Omental fat pad (tissue), 4 donors: Measurements from ENCODE around the gene SOX2. TPM values are rescaled to one million over a fixed set of nuclear protein-coding genes. Genes with fewer than 3 reads are reported as not detected.
"Not testable (repeated sequence)": the region's sequence is repeated elsewhere in the genome, so short reads cannot be mapped to it uniquely, and the experiment has no call there.

ENCODE experiments used
- ATAC-seq: fragments of 150-250 bp; one replicate; pipeline ENCODE4 v1.9.1; 2016; ENCODE audit warnings: mild to moderate bottlenecking, moderate library complexity; ENCODE audit not compliant: low FRiP score
- DNase-seq: peaks from one replicate; pipeline ENCODE4 v3.0.0-alpha.2; 2019; ENCODE audit warnings: low spot score
- small RNA-seq: library from RNA; depleted of rRNA; stranded (forward); fragments of <200 nt; gene quantifications from one replicate; pipeline ENCODE3, GENCODE V24; 2016
- total RNA-seq, 4 donors: library from RNA; depleted of rRNA; stranded (reverse); fragments of >200 nt; gene quantifications; one replicate each; pipeline ENCODE4 v1.1.0, GENCODE V29; 2016
- TF ChIP-seq, protein P1 (sequence below), 3 donors: fragments of 450-650 bp; IDR thresholded peaks; one replicate each; pipeline ENCODE4 v1.5.1; 2016 to 2017; ENCODE audit warnings: antibody characterized with exemption in 3 of 3, mild to moderate bottlenecking in 3 of 3, moderate library complexity in 2 of 3

The SOX2 gene
- total RNA-seq, 4 donors from 2014 or later = not detected

DNA sequence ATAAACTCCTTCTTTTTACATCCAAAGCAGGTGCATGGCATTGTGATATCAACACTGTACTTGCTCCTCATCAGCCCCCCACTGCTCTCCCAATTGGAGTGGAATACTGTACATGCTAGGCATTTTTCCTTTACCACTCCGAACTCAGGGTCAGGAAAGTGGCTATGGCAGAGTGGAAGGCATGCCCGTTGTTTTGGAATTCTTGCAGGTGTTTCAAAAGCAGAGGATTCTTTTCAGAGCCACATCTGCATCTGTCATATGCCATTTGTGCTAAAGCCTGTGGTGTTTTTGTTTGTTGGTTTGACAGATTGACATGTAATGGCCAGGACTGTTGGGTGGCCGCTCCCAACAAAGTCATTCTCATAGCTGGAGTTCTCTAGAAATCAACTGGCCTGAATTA, 41.7 kb downstream of the SOX2 start:
- ATAC-seq = no peak
- TF ChIP-seq, protein P1, sequence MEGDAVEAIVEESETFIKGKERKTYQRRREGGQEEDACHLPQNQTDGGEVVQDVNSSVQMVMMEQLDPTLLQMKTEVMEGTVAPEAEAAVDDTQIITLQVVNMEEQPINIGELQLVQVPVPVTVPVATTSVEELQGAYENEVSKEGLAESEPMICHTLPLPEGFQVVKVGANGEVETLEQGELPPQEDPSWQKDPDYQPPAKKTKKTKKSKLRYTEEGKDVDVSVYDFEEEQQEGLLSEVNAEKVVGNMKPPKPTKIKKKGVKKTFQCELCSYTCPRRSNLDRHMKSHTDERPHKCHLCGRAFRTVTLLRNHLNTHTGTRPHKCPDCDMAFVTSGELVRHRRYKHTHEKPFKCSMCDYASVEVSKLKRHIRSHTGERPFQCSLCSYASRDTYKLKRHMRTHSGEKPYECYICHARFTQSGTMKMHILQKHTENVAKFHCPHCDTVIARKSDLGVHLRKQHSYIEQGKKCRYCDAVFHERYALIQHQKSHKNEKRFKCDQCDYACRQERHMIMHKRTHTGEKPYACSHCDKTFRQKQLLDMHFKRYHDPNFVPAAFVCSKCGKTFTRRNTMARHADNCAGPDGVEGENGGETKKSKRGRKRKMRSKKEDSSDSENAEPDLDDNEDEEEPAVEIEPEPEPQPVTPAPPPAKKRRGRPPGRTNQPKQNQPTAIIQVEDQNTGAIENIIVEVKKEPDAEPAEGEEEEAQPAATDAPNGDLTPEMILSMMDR (IDR thresholded peaks at IDR 0.05) = no peak
- DNase-seq = no peak

DNA sequence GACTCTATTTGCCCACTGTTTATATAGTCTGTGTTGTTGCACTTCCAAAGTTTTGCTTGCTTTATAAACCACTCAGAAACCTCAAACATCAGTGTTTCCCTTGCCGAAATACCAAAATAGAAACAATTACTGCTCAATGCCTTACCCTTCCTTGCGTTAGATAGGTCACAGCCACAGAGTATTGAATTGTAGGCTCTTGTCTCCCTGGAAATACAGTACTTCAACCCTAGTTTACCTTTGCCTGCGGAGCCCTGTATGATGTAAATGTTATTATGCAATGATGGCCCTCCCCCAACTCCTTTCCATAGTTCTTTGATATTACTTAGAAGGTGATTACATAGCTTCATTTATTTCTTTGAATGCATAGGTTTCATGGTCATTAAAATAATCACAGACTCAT, 44.2 kb downstream of the SOX2 start:
- no peak for DNase-seq
- TF ChIP-seq, protein P1 (IDR thresholded peaks at IDR 0.05) = no peak
- ATAC-seq = no peak

DNA sequence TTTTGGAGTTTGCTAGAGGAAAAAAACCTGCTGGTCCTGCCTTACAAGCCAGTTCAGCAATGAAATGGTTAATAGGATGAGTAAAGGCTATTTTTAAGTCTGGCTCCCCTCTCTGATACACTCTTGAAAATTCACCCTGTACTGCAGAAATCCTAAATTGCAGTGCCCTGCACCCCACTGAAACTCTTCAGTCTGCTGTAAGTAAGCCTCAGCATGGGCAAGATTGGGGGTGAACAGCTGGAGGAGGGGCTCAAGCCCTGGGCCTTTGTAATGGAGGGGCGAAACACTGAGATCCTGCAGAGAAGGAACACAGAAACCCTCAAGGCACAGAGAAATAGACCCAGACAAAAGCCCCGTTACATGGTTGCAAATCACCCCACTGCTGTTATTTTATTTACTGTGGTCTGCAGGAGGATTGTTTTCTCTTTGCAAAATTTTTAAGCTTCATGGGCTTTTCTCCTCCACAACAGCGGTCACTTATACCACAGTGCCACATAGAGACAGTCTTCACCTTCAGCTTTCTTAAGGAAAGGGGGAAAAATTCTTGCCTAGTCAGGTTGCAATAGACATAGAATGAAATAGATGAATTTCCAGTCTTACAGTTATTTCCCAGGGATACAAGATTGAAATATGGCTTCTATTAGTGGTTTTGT, 45.0 kb downstream of the SOX2 start:
- ATAC-seq (no peak), DNase-seq (no peak)
- TF ChIP-seq, protein P1 (IDR thresholded peaks at IDR 0.05) = no peak

DNA sequence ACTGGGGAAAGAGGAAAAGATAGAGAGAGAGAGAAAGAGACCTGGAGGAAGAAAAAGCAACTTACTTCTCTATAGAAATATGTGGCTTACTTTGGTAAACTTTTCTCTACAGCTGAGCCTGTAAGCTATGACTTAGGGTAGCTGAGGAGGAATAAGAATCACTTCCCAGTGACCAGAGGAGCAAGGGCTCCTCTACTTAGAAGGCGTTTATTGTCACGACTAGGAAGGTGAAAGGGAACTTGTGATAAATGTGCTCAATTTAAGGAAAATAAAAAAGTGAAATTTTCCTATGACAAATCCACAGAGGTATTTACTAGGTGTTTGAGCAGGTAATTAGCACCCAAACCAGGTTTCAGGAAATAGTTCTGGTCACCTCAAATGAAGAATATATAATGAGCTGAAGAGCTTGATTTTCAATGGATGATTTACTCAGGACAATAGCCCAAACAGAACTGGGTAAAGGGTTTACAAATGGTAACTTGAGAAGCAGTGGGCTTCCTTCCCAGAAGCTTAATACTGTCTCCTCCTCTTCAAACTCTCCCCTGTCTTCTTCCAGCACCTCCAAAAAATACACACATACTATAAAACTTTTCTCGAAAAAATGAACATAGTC, 46.1 kb downstream of the SOX2 start:
- ATAC-seq (no peak), DNase-seq (no peak)
- TF ChIP-seq, protein P1 (IDR thresholded peaks at IDR 0.05) = no peak

DNA sequence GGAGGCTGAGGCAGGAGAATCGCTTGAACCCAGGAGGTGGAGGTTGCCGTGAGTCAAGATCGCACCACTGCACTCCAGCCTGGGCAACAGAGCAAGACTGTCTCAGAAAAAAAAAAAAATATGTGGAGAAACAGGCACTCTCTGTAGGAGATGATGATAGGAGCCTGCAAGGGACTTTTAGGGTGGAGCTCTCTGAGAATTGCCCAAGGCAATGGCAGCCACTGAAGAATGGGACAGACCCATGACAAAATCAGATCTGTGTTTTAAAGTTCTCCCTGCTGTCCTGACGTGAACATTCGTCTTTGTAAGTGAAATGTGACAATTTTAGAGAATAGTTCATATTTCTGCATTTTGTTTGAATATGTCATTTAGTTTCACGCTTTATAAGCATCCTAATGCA, 50.2 kb downstream of the SOX2 start:
- no peak for ATAC-seq

DNA sequence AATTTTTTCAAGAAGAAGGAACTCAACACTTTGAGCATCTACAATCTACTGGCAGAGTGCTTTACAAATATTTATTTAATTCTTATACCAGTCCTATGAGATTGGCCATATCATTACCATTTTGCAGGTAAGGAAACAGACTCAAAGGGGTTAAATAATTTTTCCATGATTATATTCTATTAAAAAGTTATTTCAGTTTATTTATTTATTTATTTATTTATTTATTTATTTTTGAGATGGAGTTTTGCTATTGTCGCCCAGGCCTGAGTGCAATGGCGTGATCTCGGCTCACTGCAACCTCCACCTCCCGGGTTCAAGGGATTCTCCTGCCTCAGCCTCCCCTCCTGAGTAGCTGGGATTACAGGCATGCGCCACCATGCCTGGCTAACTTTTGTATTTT, 52.3 kb downstream of the SOX2 start:
- not testable (repeated sequence) for ATAC-seq, DNase-seq

More for the DNA sequence above, 50.2 kb downstream of the SOX2 start:
- TF ChIP-seq, protein P1 (IDR thresholded peaks at IDR 0.05) = no peak
- no peak for DNase-seq

Small RNAs within 50 kb of the gene (small RNA-seq; reads per million reads assigned to genes)
- gene RF01954 = not detected
